Activated CD8-positive, alpha-beta T cell treated with anti-CD3 and anti-CD28 coated beads, Interleukin-2, amount 10 ng/mL, durations not matched to agents 7 days and 5 days (primary cell): Measurements from ENCODE around the gene DGLUCY. TPM values are rescaled to one million over a fixed set of nuclear protein-coding genes. Genes with fewer than 3 reads are reported as not detected.
"Not testable (repeated sequence)": the region's sequence is repeated elsewhere in the genome, so short reads cannot be mapped to it uniquely, and the experiment has no call there.

ENCODE experiments used
- ATAC-seq: fragments of 150-1000 bp; cut with Tn5 transposase; one replicate; pipeline ENCODE4 v1.10.0; 2021; ENCODE audit warnings: moderate library complexity
- CTCF ChIA-PET: fragments of 350-600 bp; sonication (Branson Sonifier 250); formaldehyde crosslinking; loops from one replicate; lab custom pipeline; 2021; ENCODE audit warnings: antibody characterized with exemption; lab: Charles Lee
- POLR2A ChIA-PET: fragments of 350-600 bp; sonication (Branson Sonifier 250); formaldehyde crosslinking; loops from one replicate; lab custom pipeline; 2021; ENCODE audit warnings: antibody characterized with exemption; lab: Charles Lee
- DNase-seq: peaks from one replicate; pipeline ENCODE4 v3.0.0-alpha.2; 2020
- H3K27ac Mint-ChIP-seq: one replicate; pipeline ENCODE4 v1.8.0; 2021; ENCODE audit warnings: mild to moderate bottlenecking, mixed read lengths
- H3K27me3 Mint-ChIP-seq: one replicate; pipeline ENCODE4 v1.8.0; 2021; ENCODE audit warnings: low read depth, mixed read lengths
- H3K36me3 Mint-ChIP-seq: one replicate; pipeline ENCODE4 v1.8.0; 2021; ENCODE audit warnings: low read depth, mixed read lengths
- H3K4me1 Mint-ChIP-seq: one replicate; pipeline ENCODE4 v1.8.0; 2021; ENCODE audit warnings: low read depth, mixed read lengths
- H3K4me3 Mint-ChIP-seq: one replicate; pipeline ENCODE4 v1.8.0; 2021; ENCODE audit warnings: mild to moderate bottlenecking, mixed read lengths
- H3K9me3 Mint-ChIP-seq: one replicate; pipeline ENCODE4 v1.8.0; 2022; ENCODE audit warnings: mixed read lengths; ENCODE audit not compliant: insufficient read depth
- total RNA-seq, 2 experiments: library from RNA; stranded (reverse); gene quantifications; one replicate each; pipeline ENCODE4 v1.2.3, GENCODE V29; 2021

The DGLUCY gene
- total RNA-seq, 2 experiments from 2014 or later: 111 to 119 TPM

DNA sequence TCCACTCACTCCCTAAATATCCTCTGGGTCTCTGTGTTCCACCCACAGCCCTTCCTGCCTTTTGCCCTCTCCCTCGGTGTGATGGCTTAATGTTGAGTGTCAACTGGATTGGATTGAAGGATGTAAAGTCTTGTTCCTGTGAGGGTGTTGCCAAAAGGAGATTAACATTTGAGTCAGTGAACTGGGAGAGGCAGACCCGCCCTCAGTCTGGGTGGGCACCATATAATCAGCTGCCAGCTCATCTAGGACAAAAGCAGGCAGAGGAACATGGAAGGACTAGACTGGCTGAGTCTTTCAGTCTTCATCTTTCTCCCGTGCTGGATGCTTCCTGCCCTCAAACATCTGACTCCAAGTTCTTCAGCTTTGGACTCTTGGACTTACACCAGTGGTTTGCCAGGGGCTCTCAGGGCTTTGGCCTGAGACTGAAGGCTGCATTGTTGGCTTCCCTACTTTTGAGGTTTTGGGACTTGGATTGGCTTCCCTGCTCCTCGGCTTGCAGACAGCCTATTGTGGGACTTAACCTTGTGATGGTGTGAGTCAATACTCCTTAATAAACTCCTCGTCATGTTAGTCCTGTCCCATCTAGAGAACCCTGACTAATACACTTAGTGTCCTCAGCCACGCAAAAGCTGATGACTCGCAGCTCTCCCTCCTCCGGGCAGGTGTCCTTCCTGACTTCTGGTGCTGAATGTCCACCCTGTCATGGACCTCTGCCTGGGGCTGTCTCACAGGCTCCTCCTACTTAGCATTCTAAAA, 5.9 kb downstream of the DGLUCY start:
- Mint-ChIP-seq H3K27me3 (no peaks in the 10 kb centered on the region), H3K4me3 (no peak overlapping the region), H3K27ac (peak overlapping the region; percentile 33), H3K9me3 (no peaks in the 10 kb centered on the region), H3K4me1 (peaks cover 69% of the 10 kb centered on the region), H3K36me3 (peaks cover 77% of the 10 kb centered on the region)
- CTCF ChIA-PET: interaction anchor here (1.0 to 1.4 kb wide), 2 partner anchors 9 to 53 kb away, joined by 3 to 4 read pairs; no protein-coding TSS in a partner anchor
- no peak for DNase-seq
- POLR2A ChIA-PET: interaction anchor here (0.7 to 1.3 kb wide), 4 partner anchors 54 to 130 kb away, joined by 3 read pairs; no protein-coding TSS in a partner anchor
- no peak for ATAC-seq

- ATAC-seq: no peak
- no peak overlapping the region for H3K27ac Mint-ChIP-seq
- DNase-seq: no peak
- H3K9me3 Mint-ChIP-seq: peaks cover 4% of the 10 kb centered on the region
- H3K4me1 Mint-ChIP-seq: peaks cover 56% of the 10 kb centered on the region
- ChIA-PET POLR2A (no interaction called here), CTCF (no interaction called here)
- H3K36me3 Mint-ChIP-seq: peaks cover 81% of the 10 kb centered on the region
- H3K27me3 Mint-ChIP-seq: no peaks in the 10 kb centered on the region
- H3K4me3 Mint-ChIP-seq: no peak overlapping the region
These were observed 9.3 kb downstream of the DGLUCY start for GRCh38 chr14:91123201-91123600.

DNA sequence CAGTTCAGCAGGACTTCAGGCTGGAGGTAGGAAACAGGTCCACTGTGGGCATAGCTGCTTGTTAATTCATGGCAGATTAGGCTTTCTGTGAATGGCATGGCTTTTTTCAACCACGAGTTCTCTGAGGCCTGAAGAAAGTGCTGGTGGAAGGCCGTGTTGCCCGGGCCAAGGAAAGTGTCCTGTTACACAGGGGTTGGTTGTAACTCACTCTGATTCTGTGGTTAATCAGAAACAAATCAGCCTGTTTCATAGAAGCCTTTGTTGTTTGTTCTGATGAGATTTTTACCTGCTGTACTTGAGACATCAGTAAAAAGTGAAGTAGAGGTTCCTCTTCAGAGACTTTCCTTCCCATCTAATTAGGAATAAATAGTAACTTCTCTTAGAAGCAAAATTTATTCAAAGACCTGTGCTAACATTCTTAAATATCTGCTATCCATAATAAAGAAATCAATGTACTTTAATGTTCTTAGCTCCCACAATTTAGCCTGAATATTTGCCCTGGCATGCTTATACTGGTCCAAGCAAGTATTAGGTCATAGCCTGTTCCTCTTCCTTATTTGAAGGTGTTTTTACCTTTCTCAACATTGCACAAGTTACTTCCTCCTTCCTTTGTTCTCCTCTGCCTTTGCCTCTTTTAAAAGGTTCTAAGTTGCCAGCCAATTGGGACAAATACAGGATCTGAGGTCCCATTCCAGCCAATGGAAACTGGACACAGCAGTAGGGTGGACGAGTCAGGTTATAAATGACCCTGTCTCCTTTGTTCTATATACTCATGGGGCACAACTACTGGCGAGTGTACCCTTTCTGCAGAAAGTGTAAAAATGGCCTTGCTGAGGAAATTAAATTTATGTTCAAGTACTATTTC, 10.8 kb downstream of the DGLUCY start:
- peaks cover 47% of the 10 kb centered on the region for H3K4me1 Mint-ChIP-seq
- CTCF ChIA-PET: not testable (repeated sequence)

DNA sequence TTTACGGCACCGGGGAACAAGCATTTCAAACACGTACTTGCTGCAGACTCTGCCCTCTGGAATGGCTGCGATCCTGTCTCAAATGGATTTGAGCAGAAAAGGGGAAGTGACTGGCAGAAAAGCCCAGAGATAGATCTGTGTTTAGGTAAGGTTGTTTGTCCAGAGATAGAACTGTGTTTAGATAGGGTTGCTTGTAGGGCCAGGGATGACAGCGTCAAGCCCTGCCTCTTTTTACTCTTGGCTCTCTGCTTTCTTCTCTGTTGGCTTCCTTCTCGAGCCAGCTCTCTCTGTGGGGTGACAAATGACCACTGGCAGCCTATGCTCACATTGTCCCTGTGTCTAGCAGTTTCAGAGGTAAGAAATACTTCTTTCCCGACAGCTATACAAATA, 11.4 kb downstream of the DGLUCY start:
- ChIA-PET CTCF (no interaction called here), POLR2A (interaction anchor here (0.5 kb wide), 1 partner anchor 11 kb away, joined by 3 read pairs; no protein-coding TSS in a partner anchor)
- Mint-ChIP-seq H3K36me3 (peaks cover 75% of the 10 kb centered on the region), H3K4me3 (no peak overlapping the region), H3K27ac (peak overlapping the region; percentile 81), H3K9me3 (peaks cover 4% of the 10 kb centered on the region), H3K27me3 (no peaks in the 10 kb centered on the region), H3K4me1 (peaks cover 45% of the 10 kb centered on the region)
- ATAC-seq: no peak
- DNase-seq: no peak

More for the DNA sequence above, 10.8 kb downstream of the DGLUCY start:
- ATAC-seq, H3K27me3 Mint-ChIP-seq, H3K9me3 Mint-ChIP-seq, DNase-seq, H3K4me3 Mint-ChIP-seq: not testable (repeated sequence)
- POLR2A ChIA-PET: interaction anchor here (0.5 to 0.7 kb wide), 3 partner anchors 10 to 121 kb away, joined by 3 to 4 read pairs (median 3); no protein-coding TSS in a partner anchor
- H3K27ac Mint-ChIP-seq: peak overlapping the region; percentile 81
- peaks cover 76% of the 10 kb centered on the region for H3K36me3 Mint-ChIP-seq

GRCh38 chr14:91125801-91126200, 11.9 kb downstream of the DGLUCY start:
- H3K9me3 Mint-ChIP-seq: peaks cover 4% of the 10 kb centered on the region
- no peak overlapping the region for H3K27ac Mint-ChIP-seq
- H3K36me3 Mint-ChIP-seq: peaks cover 76% of the 10 kb centered on the region
- peaks cover 42% of the 10 kb centered on the region for H3K4me1 Mint-ChIP-seq
- POLR2A ChIA-PET: interaction anchor here (2.1 kb wide), 1 partner anchor 12 kb away, joined by 8 read pairs; the partner anchor contains the start of gene DGLUCY
- H3K27me3 Mint-ChIP-seq: no peaks in the 10 kb centered on the region
- no peak overlapping the region for H3K4me3 Mint-ChIP-seq
- CTCF ChIA-PET: no interaction called here
- DNase-seq (no peak), ATAC-seq (no peak)

DNA sequence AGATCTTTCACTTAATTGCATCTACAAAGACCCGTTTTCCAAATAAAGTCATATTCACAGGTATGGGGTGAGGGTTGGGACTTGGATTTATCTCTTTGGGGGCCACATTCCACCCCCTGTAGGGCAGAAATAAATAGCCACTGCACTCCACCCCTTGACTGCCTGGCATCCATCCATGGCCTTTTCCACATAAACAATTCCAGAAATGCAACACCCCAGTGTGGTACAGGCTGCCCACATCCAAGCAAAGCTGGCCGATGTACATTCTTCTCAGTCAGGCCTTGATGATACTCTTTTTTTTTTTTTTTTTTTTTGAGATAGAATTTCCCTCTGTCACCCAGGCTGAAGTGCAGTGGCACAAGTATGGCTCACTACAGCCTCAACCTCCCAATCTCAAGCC, 12.9 kb downstream of the DGLUCY start:
- Mint-ChIP-seq H3K9me3 (peaks cover 4% of the 10 kb centered on the region), H3K36me3 (peaks cover 78% of the 10 kb centered on the region), H3K4me3 (no peak overlapping the region), H3K4me1 (peaks cover 38% of the 10 kb centered on the region), H3K27me3 (no peaks in the 10 kb centered on the region), H3K27ac (no peak overlapping the region)
- CTCF ChIA-PET: no interaction called here
- POLR2A ChIA-PET: interaction anchor here (2.1 kb wide), 1 partner anchor 13 kb away, joined by 8 read pairs; the partner anchor contains the start of gene DGLUCY
- no peak for DNase-seq
- no peak for ATAC-seq

- DNase-seq (no peak), ATAC-seq (no peak)
- POLR2A ChIA-PET: interaction anchor here (0.6 to 2.1 kb wide), 2 partner anchors 13 to 125 kb away, joined by 3 to 8 read pairs; partner anchors contain the start of gene DGLUCY
- Mint-ChIP-seq H3K4me3 (no peak overlapping the region), H3K36me3 (peaks cover 81% of the 10 kb centered on the region), H3K9me3 (peaks cover 4% of the 10 kb centered on the region), H3K27ac (no peak overlapping the region), H3K27me3 (no peaks in the 10 kb centered on the region), H3K4me1 (peaks cover 36% of the 10 kb centered on the region)
- CTCF ChIA-PET: no interaction called here
These were observed 13.5 kb downstream of the DGLUCY start for GRCh38 chr14:91127401-91127801.

- Mint-ChIP-seq H3K36me3 (peaks cover 82% of the 10 kb centered on the region), H3K27ac (no peak overlapping the region)
- POLR2A ChIA-PET: interaction anchor here (0.6 kb wide), 1 partner anchor 124 kb away, joined by 3 read pairs; no protein-coding TSS in a partner anchor
These were observed 14.1 kb downstream of the DGLUCY start for GRCh38 chr14:91127924-91128323.

GRCh38 chr14:91128699-91129098, 14.8 kb downstream of the DGLUCY start:
- ChIA-PET POLR2A (no interaction called here), CTCF (no interaction called here)
- DNase-seq: no peak
- peak overlapping the region; percentile 23 for H3K27ac Mint-ChIP-seq
- peaks cover 4% of the 10 kb centered on the region for H3K9me3 Mint-ChIP-seq
- peaks cover 31% of the 10 kb centered on the region for H3K4me1 Mint-ChIP-seq
- H3K4me3 Mint-ChIP-seq: no peak overlapping the region
- peaks cover 85% of the 10 kb centered on the region for H3K36me3 Mint-ChIP-seq
- ATAC-seq: no peak
- no peaks in the 10 kb centered on the region for H3K27me3 Mint-ChIP-seq

More at GRCh38 chr14:91127924-91128323, 14.1 kb downstream of the DGLUCY start:
- H3K27me3 Mint-ChIP-seq: no peaks in the 10 kb centered on the region
- CTCF ChIA-PET: no interaction called here
- H3K9me3 Mint-ChIP-seq: peaks cover 4% of the 10 kb centered on the region
- no peak for ATAC-seq
- DNase-seq: no peak
- peaks cover 33% of the 10 kb centered on the region for H3K4me1 Mint-ChIP-seq
- H3K4me3 Mint-ChIP-seq: no peak overlapping the region

DNA sequence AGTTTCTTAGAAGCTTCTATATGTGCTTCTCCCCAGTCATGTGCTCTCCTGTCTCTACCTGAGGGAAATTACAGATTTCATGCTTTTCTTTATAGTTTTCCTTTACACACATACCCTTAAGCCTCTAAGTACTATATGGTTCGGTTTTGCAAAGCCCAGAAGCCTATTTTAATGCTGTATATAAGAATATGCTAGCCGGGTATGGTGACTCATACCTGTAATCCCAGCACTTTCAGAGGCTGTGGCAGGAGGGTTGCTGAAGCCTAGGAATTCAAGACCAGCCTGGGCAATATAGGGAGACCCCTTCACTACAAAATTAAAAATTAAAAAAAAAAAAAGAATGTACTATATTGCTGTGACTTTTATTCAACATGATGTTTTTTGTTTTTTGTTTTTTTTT, 15.4 kb downstream of the DGLUCY start:
- Mint-ChIP-seq H3K4me1 (peaks cover 30% of the 10 kb centered on the region), H3K4me3 (no peak overlapping the region), H3K36me3 (peaks cover 85% of the 10 kb centered on the region), H3K27ac (no peak overlapping the region), H3K9me3 (peaks cover 4% of the 10 kb centered on the region), H3K27me3 (no peaks in the 10 kb centered on the region)
- DNase-seq (no peak), ATAC-seq (no peak)
- ChIA-PET CTCF (no interaction called here), POLR2A (no interaction called here)

- ATAC-seq: no peak
- ChIA-PET POLR2A (no interaction called here), CTCF (no interaction called here)
- no peak for DNase-seq
- H3K27ac Mint-ChIP-seq: no peak overlapping the region
- no peaks in the 10 kb centered on the region for H3K27me3 Mint-ChIP-seq
- H3K4me3 Mint-ChIP-seq: no peak overlapping the region
- peaks cover 65% of the 10 kb centered on the region for H3K36me3 Mint-ChIP-seq
- H3K4me1 Mint-ChIP-seq: peaks cover 32% of the 10 kb centered on the region
- H3K9me3 Mint-ChIP-seq: no peaks in the 10 kb centered on the region
These were observed 21.2 kb downstream of the DGLUCY start for GRCh38 chr14:91135039-91135438.
